SU-DHL-6 (cell line): Measurements from ENCODE around the gene MYMK.

Source experiments
- CTCF ChIP-seq: fragments of 200-600 bp; sonication (generic); IDR thresholded peaks from one replicate; pipeline ENCODE4 v1.5.1; 2017; ENCODE audit warnings: antibody characterized with exemption, mild to moderate bottlenecking, low read length, moderate library complexity; ENCODE audit not compliant: insufficient read depth, poor library complexity, severe bottlenecking
- EZH2phosphoT487 ChIP-seq: fragments of 200-600 bp; sonication (generic), shearing (Covaris generic); conservative IDR thresholded peaks from 2 replicates; pipeline ENCODE4 v1.6.1; 2018; ENCODE audit warnings: mild to moderate bottlenecking, antibody characterized with exemption, low read length, moderate library complexity, mixed read lengths

- TF ChIP-seq CTCF (no peak), EZH2phosphoT487 (no peak)
Observed at GRCh38 chr9:133465984-133466383, 58.8 kb downstream of the MYMK start.
